Measurements from ENCODE around the gene LIF.

Gene LIF

DNA sequence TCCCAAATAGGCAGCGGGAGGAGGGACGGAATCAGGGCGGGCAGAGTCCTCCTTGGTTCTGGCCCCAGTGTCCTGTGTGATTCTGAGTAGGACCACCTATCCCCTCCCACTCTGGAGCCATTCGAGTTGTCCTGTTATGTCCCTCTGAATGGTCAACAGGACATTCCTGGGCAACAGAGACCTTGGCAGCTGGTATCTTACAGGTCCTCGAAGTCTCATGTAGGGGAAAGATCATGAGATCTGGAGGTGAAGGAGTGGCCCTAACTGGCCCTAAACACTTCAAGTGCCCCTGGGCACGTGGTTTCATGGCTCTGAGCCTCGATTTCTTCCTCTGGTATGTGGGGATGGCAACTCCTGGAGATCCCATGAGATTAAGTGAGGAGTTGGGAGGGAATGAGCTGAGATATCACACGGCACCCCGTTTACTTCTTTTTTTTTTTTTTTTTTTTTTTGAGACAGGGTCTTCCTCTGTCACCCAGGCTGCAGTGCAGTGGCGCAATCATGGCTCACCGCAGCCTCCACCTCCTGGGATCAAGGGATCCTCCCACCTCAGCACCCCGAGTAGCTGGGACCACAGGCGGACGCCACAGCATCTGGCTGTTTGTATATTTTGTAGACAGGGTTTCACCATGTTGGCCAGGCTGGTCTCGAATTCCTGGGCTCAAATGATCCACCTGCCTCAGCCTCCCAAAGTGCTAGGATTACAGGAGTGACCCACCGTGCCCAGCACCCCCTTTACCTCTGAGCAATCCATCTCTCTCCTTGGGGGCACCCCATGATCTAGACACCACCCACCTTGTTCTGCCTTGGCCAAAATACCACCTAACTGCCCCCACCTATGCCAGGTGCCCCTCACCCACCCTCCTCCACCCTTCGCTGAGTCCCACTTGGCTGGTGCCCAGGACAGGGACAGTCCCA, 6.8 kb downstream of the LIF start (continued):
- TF ChIP-seq, protein P1, sequence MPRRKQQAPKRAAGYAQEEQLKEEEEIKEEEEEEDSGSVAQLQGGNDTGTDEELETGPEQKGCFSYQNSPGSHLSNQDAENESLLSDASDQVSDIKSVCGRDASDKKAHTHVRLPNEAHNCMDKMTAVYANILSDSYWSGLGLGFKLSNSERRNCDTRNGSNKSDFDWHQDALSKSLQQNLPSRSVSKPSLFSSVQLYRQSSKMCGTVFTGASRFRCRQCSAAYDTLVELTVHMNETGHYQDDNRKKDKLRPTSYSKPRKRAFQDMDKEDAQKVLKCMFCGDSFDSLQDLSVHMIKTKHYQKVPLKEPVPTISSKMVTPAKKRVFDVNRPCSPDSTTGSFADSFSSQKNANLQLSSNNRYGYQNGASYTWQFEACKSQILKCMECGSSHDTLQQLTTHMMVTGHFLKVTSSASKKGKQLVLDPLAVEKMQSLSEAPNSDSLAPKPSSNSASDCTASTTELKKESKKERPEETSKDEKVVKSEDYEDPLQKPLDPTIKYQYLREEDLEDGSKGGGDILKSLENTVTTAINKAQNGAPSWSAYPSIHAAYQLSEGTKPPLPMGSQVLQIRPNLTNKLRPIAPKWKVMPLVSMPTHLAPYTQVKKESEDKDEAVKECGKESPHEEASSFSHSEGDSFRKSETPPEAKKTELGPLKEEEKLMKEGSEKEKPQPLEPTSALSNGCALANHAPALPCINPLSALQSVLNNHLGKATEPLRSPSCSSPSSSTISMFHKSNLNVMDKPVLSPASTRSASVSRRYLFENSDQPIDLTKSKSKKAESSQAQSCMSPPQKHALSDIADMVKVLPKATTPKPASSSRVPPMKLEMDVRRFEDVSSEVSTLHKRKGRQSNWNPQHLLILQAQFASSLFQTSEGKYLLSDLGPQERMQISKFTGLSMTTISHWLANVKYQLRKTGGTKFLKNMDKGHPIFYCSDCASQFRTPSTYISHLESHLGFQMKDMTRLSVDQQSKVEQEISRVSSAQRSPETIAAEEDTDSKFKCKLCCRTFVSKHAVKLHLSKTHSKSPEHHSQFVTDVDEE (CRISPR knock-in tag; IDR thresholded peaks at IDR 0.05), result no peak
- no peak for TF ChIP-seq ESRRG (CRISPR knock-in tag; IDR thresholded peaks at IDR 0.05)
- TF ChIP-seq ZFP30 (CRISPR knock-in tag; IDR thresholded peaks at IDR 0.05), result no peak
- TF ChIP-seq RARB (CRISPR knock-in tag; IDR thresholded peaks at IDR 0.05), result no peak
- TF ChIP-seq, protein P2, sequence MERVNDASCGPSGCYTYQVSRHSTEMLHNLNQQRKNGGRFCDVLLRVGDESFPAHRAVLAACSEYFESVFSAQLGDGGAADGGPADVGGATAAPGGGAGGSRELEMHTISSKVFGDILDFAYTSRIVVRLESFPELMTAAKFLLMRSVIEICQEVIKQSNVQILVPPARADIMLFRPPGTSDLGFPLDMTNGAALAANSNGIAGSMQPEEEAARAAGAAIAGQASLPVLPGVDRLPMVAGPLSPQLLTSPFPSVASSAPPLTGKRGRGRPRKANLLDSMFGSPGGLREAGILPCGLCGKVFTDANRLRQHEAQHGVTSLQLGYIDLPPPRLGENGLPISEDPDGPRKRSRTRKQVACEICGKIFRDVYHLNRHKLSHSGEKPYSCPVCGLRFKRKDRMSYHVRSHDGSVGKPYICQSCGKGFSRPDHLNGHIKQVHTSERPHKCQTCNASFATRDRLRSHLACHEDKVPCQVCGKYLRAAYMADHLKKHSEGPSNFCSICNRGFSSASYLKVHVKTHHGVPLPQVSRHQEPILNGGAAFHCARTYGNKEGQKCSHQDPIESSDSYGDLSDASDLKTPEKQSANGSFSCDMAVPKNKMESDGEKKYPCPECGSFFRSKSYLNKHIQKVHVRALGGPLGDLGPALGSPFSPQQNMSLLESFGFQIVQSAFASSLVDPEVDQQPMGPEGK (CRISPR knock-in tag; IDR thresholded peaks at IDR 0.05; ENCODE audit: borderline replicate concordance), result no peak

DNA sequence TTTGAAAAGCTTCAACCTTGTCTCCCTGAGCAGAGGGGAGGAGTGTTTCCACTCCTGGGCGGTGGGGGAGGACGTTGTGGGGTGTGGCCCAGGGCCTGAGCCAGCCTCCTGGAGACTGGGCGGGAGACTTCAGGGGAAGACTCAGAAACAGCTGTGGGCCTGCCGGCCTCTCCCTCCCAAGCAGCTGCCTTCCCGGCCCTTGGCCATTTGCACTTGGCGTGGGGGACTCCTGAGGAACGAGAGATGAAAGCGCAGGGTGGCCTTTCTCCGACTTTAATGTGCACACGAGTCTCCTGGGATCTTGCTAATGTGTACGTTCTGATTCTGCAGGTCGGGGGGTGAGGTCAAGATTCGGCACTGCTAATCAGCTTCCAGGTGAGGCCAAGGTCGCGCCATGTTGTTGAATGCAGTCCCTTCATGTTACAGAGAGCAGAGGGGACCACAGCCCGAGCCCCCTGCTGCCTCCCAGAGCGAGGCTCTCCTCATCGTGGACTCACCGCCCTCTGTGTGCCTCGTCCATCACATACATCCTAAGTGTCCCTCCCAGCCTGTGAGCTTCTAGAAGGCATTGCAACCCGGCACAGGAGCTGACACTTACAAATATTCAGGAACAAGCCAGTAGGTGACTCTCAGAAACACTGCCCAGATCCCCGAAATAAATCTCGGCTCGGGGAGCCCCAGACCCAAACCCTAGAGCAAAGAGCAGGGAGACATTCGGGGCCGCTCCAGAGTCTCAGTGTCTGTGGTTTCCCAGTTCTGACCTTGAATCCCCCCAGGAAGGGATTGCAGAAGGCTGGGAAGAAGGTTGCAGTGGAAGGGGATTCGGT, 7.7 kb downstream of the LIF start:
- TF ChIP-seq PPARA (CRISPR knock-in tag; IDR thresholded peaks at IDR 0.05; ENCODE audit: borderline replicate concordance), result no peak
- no peak for TF ChIP-seq SNAI2 (CRISPR knock-in tag; IDR thresholded peaks at IDR 0.05)
- TF ChIP-seq RARB (CRISPR knock-in tag; IDR thresholded peaks at IDR 0.05), result no peak
- TF ChIP-seq ZNF8 (CRISPR knock-in tag; IDR thresholded peaks at IDR 0.05), result no peak
- TF ChIP-seq GLIS3 (CRISPR knock-in tag; IDR thresholded peaks at IDR 0.05), result no peak
- no peak for TF ChIP-seq ZC3H10 (CRISPR knock-in tag; IDR thresholded peaks at IDR 0.05)
- TF ChIP-seq, protein P1 (CRISPR knock-in tag; IDR thresholded peaks at IDR 0.05), result no peak
- TF ChIP-seq ZNF565 (CRISPR knock-in tag; conservative IDR thresholded peaks at IDR 0.05; ENCODE audit: low read depth), result no peak
- no peak for TF ChIP-seq ESRRG (CRISPR knock-in tag; IDR thresholded peaks at IDR 0.05)
- no peak for ATAC-seq

DNA sequence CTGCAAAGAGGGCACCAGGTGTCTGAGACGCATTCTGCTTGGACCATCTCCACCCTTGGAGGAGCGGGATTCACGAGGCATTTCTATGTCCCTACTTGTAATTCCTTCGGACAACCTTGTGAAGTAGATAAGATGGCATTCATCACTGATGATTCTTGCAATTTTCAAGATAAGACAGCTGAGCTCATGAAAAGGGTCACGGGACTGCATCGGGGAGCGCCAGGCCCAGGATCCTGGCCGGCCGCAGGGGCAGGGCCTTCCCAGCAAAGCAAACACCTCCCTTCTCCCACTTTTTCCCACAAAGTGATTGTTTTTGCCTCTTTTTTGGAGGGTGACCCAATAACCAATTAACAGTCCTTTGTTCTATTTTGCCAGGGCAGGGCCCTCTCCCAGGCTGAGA, 8.4 kb downstream of the LIF start:
- no peak for ATAC-seq
- TF ChIP-seq CSDC2 (CRISPR knock-in tag; IDR thresholded peaks at IDR 0.05) (no peak), ZNF70 (CRISPR knock-in tag; IDR thresholded peaks at IDR 0.05) (no peak), ESRRG (CRISPR knock-in tag; IDR thresholded peaks at IDR 0.05) (no peak), TOX (CRISPR knock-in tag; IDR thresholded peaks at IDR 0.05; ENCODE audit: borderline replicate concordance) (no peak), GLIS3 (CRISPR knock-in tag; IDR thresholded peaks at IDR 0.05) (no peak), TCF4 (CRISPR knock-in tag; IDR thresholded peaks at IDR 0.05; ENCODE audit: borderline replicate concordance) (no peak), ZNF565 (CRISPR knock-in tag; conservative IDR thresholded peaks at IDR 0.05; ENCODE audit: low read depth) (no peak), OSR1 (CRISPR knock-in tag; IDR thresholded peaks at IDR 0.05) (no peak), ZC3H10 (CRISPR knock-in tag; IDR thresholded peaks at IDR 0.05) (no peak), RARB (CRISPR knock-in tag; IDR thresholded peaks at IDR 0.05) (no peak), SNAI2 (CRISPR knock-in tag; IDR thresholded peaks at IDR 0.05) (no peak)
- TF ChIP-seq, protein P3, sequence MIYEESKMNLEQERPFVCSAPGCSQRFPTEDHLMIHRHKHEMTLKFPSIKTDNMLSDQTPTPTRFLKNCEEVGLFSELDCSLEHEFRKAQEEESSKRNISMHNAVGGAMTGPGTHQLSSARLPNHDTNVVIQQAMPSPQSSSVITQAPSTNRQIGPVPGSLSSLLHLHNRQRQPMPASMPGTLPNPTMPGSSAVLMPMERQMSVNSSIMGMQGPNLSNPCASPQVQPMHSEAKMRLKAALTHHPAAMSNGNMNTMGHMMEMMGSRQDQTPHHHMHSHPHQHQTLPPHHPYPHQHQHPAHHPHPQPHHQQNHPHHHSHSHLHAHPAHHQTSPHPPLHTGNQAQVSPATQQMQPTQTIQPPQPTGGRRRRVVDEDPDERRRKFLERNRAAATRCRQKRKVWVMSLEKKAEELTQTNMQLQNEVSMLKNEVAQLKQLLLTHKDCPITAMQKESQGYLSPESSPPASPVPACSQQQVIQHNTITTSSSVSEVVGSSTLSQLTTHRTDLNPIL (CRISPR knock-in tag; IDR thresholded peaks at IDR 0.05; ENCODE audit: low read depth), result no peak
- TF ChIP-seq, protein P4, sequence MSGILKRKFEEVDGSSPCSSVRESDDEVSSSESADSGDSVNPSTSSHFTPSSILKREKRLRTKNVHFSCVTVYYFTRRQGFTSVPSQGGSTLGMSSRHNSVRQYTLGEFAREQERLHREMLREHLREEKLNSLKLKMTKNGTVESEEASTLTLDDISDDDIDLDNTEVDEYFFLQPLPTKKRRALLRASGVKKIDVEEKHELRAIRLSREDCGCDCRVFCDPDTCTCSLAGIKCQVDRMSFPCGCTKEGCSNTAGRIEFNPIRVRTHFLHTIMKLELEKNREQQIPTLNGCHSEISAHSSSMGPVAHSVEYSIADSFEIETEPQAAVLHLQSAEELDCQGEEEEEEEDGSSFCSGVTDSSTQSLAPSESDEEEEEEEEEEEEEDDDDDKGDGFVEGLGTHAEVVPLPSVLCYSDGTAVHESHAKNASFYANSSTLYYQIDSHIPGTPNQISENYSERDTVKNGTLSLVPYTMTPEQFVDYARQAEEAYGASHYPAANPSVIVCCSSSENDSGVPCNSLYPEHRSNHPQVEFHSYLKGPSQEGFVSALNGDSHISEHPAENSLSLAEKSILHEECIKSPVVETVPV (CRISPR knock-in tag; IDR thresholded peaks at IDR 0.05), result no peak
- TF ChIP-seq, protein P5, sequence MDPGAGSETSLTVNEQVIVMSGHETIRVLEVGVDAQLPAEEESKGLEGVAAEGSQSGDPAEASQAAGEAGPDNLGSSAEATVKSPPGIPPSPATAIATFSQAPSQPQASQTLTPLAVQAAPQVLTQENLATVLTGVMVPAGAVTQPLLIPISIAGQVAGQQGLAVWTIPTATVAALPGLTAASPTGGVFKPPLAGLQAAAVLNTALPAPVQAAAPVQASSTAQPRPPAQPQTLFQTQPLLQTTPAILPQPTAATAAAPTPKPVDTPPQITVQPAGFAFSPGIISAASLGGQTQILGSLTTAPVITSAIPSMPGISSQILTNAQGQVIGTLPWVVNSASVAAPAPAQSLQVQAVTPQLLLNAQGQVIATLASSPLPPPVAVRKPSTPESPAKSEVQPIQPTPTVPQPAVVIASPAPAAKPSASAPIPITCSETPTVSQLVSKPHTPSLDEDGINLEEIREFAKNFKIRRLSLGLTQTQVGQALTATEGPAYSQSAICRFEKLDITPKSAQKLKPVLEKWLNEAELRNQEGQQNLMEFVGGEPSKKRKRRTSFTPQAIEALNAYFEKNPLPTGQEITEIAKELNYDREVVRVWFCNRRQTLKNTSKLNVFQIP (CRISPR knock-in tag; IDR thresholded peaks at IDR 0.05; ENCODE audit: borderline replicate concordance, low read depth), result no peak

All from SK-N-SH treated with all-trans-retinoic acid at 6 μM for 48 hours (cell line).